Smooth muscle cell (in vitro differentiated cells): Measurements from ENCODE around the gene SLC9A9. TPM values are rescaled to one million over a fixed set of nuclear protein-coding genes. Genes with fewer than 3 reads are reported as not detected.

Source experiments
- DNase-seq: peaks from one replicate; lab custom pipeline; 2025; ENCODE audit not compliant: unreplicated experiment; lab: John Stamatoyannopoulos, UW
- H2AFZ ChIP-seq: fragments of 200-600 bp; sonication (generic); 2 replicates; pipeline ENCODE4 v1.6.0; 2016; ENCODE audit warnings: antibody characterized with exemption, low read depth, mild to moderate bottlenecking
- H3F3A ChIP-seq: fragments of 200-600 bp; sonication (generic); 2 replicates; pipeline ENCODE4 v1.6.0; 2017; ENCODE audit warnings: antibody characterized with exemption, low read depth
- H3K27ac ChIP-seq: fragments of 200-600 bp; sonication (generic); 2 replicates; pipeline ENCODE4 v1.5.1; 2016; ENCODE audit warnings: low read depth, mild to moderate bottlenecking
- H3K27me3 ChIP-seq: fragments of 200-600 bp; sonication (generic); 2 replicates; pipeline ENCODE4 v1.6.1; 2016; ENCODE audit warnings: low read depth, mild to moderate bottlenecking
- H3K36me3 ChIP-seq: fragments of 200-600 bp; sonication (generic); 2 replicates; pipeline ENCODE4 v1.5.1; 2016; ENCODE audit warnings: low read depth
- H3K4me1 ChIP-seq: fragments of 200-600 bp; sonication (generic); 2 replicates; pipeline ENCODE4 v1.5.1; 2016; ENCODE audit warnings: low read depth
- H3K4me2 ChIP-seq: fragments of 200-600 bp; sonication (generic); 2 replicates; pipeline ENCODE4 v1.6.0; 2016; ENCODE audit warnings: mild to moderate bottlenecking
- H3K4me3 ChIP-seq: fragments of 200-600 bp; sonication (generic); 2 replicates; pipeline ENCODE4 v1.5.1; 2016; ENCODE audit warnings: mild to moderate bottlenecking
- H3K79me2 ChIP-seq: fragments of 200-600 bp; sonication (generic); 2 replicates; pipeline ENCODE4 v1.6.0; 2016; ENCODE audit warnings: low read depth, mild to moderate bottlenecking
- H3K9ac ChIP-seq: fragments of 200-600 bp; sonication (generic); 2 replicates; pipeline ENCODE4 v1.6.0; 2016; ENCODE audit warnings: low read depth
- H3K9me3 ChIP-seq: fragments of 200-600 bp; sonication (generic); replicated peaks from 2 replicates; pipeline ENCODE4 v1.5.1; 2016; ENCODE audit warnings: low read depth
- H4K20me1 ChIP-seq: fragments of 200-600 bp; sonication (generic); 2 replicates; pipeline ENCODE4 v1.6.0; 2016; ENCODE audit warnings: low read depth
- CTCF ChIP-seq: fragments of 200-600 bp; sonication (generic); IDR thresholded peaks from 2 replicates; pipeline ENCODE4 v1.5.1; 2017; ENCODE audit warnings: borderline replicate concordance, mild to moderate bottlenecking, antibody characterized with exemption; ENCODE audit not compliant: insufficient read depth, poor library complexity, severe bottlenecking
- WGBS: methylation state at CpG from one replicate; pipeline ENCODE4 v1.1.7; 2016; ENCODE audit warnings: low lambda C conversion rate; 5-methylcytosine and 5-hydroxymethylcytosine counted together
- polyA plus RNA-seq: library from polyadenylated mRNA; unstranded; fragments of >200 nt; fragmentation: Nextera tagmentation; extraction: Ambion mirVana; gene quantifications from 2 replicates; pipeline ENCODE4 v1.2.1, GENCODE V29; 2016
- total RNA-seq: library from RNA; depleted of rRNA; stranded (reverse); fragments of >200 nt; gene quantifications from 2 replicates; pipeline ENCODE4 v1.2.3, GENCODE V29; 2014

The SLC9A9 gene
- total RNA-seq = 6.2 and 8.9 TPM in 2 replicates
- polyA plus RNA-seq = 4.0 and 5.2 TPM in 2 replicates

DNA sequence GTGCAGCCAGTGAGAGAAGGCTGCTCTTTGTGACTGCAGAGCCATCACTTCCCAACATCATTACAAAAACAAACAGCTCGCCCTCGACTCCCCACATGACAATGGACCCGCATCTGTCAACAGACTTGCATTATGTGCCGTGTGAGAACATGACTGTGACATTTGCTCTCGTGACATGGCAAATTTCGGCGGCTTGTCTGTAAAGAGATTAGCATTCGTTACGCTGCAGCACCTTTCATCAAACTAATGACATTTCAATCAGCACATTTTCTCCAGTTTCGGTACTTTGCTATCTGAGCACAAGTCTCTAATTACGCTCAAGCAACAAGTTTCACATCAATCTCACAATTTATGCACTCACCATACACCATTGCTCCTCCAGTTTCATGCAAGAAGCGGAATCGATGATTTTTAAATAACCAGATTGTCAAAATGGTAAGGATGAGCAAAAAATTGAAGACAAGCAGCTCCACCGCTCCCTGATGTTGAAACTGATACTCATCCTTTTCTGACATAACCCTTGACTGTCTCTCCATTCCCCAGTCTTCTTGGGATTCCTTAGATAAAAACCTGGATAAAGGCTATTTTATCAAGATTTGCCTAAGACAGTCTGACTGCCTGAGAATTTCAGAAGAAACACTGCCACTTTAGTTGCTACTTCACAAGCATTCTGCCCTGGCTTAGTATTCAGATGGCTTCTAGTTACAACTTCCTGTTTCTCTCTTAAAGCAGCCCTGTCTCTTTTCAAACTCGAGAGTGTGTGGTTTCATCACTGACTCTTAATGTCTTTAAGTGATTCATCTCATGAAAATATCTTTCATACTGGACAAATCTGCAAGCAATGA is at the start of gene SLC9A9:
Gene SLC9A9 (minus strand): TSS at position 682 of the 845 bp plus-strand sequence. CDS start 146 bp downstream, at position 536.
- Histone ChIP-seq H3K79me2 (no peaks in the 10 kb centered on the region), H3K9me3 (no peaks in the 10 kb centered on the region), H3K4me3 (peak within 1 kb of the TSS; percentile 74), H3K27me3 (no peaks in the 10 kb centered on the region), H3K4me2 (peak within 1 kb of the TSS; percentile 95), H4K20me1 (no peaks in the 10 kb centered on the region), H3K9ac (peak within 1 kb of the TSS; percentile 44), H3K36me3 (no peaks in the 10 kb centered on the region), H3K27ac (peak within 1 kb of the TSS; percentile 29), H3F3A (no peaks in the 10 kb centered on the region), H2AFZ (peak within 1 kb of the TSS; percentile 99), H3K4me1 (peaks cover 8% of the 10 kb centered on the region)
- WGBS = 8% methylated on average over 15 of the region's 15 CpGs
- no peak for DNase-seq
- no peak for TF ChIP-seq CTCF

- peak overlapping the region; percentile 78 for H3K4me2 ChIP-seq
- DNase-seq = no peak
- no peaks in the 10 kb centered on the region for H3K36me3 ChIP-seq
- no peaks in the 10 kb centered on the region for H3K27me3 ChIP-seq
- 22% methylated on average over 7 of the region's 7 CpGs for WGBS
- H3K27ac ChIP-seq = peak overlapping the region; percentile 94
- no peaks in the 10 kb centered on the region for H4K20me1 ChIP-seq
- no peaks in the 10 kb centered on the region for H3K9me3 ChIP-seq
- H3F3A ChIP-seq = no peaks in the 10 kb centered on the region
- no peaks in the 10 kb centered on the region for H3K79me2 ChIP-seq
- no peak for TF ChIP-seq CTCF
- peak overlapping the region; percentile 74 for H3K9ac ChIP-seq
- H3K4me1 ChIP-seq = peaks cover 4% of the 10 kb centered on the region
- H3K4me3 ChIP-seq = peak overlapping the region; percentile 30
- H2AFZ ChIP-seq = peak overlapping the region; percentile 48
Observed at GRCh38 chr3:143897576-143898295, 49.5 kb upstream of the SLC9A9 start.

DNA sequence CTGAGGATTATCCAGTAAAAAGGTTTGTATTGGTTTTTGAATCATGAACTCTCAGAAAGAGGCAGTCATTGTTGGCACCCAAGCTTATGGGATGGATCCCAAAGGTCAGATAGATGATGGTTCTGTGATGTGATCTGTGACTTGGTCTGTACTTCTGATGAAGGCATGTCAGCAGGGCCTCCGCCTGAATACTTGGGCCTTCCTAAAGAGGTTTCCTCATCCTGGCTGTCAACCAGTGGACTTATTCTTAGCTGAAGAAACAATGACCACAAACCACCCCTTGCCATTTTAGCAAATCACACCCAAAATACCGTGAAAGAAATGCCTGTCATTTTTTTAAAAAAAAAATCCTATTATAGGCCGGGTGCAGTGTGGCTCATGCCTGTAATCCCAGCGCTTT is 48.2 kb upstream of the SLC9A9 start:
- Histone ChIP-seq H3K27me3 (no peaks in the 10 kb centered on the region), H3K79me2 (no peaks in the 10 kb centered on the region), H3K9me3 (no peaks in the 10 kb centered on the region), H3K4me3 (no peak overlapping the region), H2AFZ (peak overlapping the region; percentile 32), H3K4me2 (no peak overlapping the region), H3K9ac (no peak overlapping the region), H3K27ac (peak overlapping the region; percentile 29), H3K4me1 (peaks cover 4% of the 10 kb centered on the region), H3K36me3 (no peaks in the 10 kb centered on the region), H4K20me1 (no peaks in the 10 kb centered on the region), H3F3A (no peaks in the 10 kb centered on the region)
- TF ChIP-seq CTCF = no peak
- 96% methylated on average over 4 of the region's 4 CpGs for WGBS
- DNase-seq = no peak
